ENCODE data around the gene ERVH48-1. TPM values are rescaled to one million over a fixed set of nuclear protein-coding genes. Genes with fewer than 3 reads are reported as not detected.
A peak's percentile ranks its signal among the peaks of the same experiment; 100 is the strongest.

The ERVH48-1 gene
- total and polyA plus RNA-seq, 2 of the 8 experiments (the other 6 are each of a cell fraction or from before 2014, with no cell fraction given) = 4.2 to 17.7 TPM

DNA sequence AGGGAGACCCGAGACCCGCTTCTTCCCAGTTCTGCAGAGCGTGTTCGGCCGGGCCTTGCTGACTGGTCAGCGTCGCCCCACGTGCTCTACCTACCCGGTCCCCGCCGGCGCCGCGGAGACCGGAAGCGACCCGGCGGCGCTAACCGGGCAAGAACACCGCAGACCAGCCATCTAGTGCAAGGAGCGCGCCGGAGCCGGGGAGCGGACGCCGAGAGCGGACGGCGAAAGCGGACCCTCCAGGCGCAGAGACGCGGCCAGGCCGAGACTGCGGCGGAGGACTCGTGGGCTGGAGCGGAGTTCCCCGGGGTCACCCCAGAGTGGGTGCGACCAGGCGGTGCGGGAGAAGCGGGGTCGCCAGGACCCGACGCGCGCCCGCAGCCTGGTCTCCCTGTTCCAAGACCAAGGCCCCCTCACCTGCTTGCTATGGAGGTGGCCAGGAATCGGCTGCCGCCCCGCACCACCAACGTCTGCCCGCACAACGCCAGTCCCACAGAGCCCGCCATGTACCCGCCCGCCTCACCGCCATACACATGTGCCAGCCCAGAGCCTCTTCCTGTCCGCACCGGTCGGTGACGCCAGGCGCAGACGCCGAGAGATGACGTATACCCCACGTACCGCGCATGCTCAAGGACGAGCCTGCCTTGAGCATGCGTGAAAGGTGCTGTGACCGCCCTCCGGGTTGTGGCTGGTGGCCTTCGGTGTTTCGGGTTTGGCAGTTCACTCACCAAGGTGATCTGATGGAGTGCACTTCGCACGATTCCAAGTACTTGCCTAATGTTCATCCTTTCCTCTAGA is 46.2 kb downstream of the ERVH48-1 start, which contains the start of gene WDR4 (continued):
- peak; percentile 100 for TF ChIP-seq CREB1 (IDR thresholded peaks at IDR 0.05)
- TF ChIP-seq EGR1 (IDR thresholded peaks at IDR 0.05; ENCODE audit: borderline replicate concordance, low read depth, low read length) = no peak
- peak; percentile 72 for TF ChIP-seq SAP30 (IDR thresholded peaks at IDR 0.05; ENCODE audit: insufficient read depth, insufficient replicate concordance, low read length)
- no peak for TF ChIP-seq TCF12 (IDR thresholded peaks at IDR 0.05; ENCODE audit: low read depth, low read length)
- TF ChIP-seq TBP (IDR thresholded peaks at IDR 0.05; ENCODE audit: low read depth, low read length) = peak; percentile 97
- TF ChIP-seq SP2 (IDR thresholded peaks at IDR 0.05; ENCODE audit: low read length) = no peak
- no peak for TF ChIP-seq EZH2 (IDR thresholded peaks at IDR 0.05; ENCODE audit: low read depth, low read length, severe bottlenecking)
- peak; percentile 85 to 99 for TF ChIP-seq POLR2A (IDR thresholded peaks at IDR 0.05; ENCODE audit: control extremely low read depth in 1 of 2, low read depth in 2 of 2, low read length in 2 of 2)
- TF ChIP-seq, protein P1, sequence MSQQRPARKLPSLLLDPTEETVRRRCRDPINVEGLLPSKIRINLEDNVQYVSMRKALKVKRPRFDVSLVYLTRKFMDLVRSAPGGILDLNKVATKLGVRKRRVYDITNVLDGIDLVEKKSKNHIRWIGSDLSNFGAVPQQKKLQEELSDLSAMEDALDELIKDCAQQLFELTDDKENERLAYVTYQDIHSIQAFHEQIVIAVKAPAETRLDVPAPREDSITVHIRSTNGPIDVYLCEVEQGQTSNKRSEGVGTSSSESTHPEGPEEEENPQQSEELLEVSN (IDR thresholded peaks at IDR 0.05) = no peak; the same call in none of the 2 replicates
- TF ChIP-seq GTF2F1 (IDR thresholded peaks at IDR 0.05; ENCODE audit: borderline replicate concordance, low read depth, low read length) = no peak; the same call in none of the 2 replicates
- peak; percentile 60 for TF ChIP-seq BRCA1 (IDR thresholded peaks at IDR 0.05; ENCODE audit: low read depth, low read length)
- peak; percentile 92 to 99 for TF ChIP-seq SIN3A (conservative IDR thresholded peaks at IDR 0.05 in 1 of 2, IDR thresholded peaks at IDR 0.05 in 1 of 2; ENCODE audit: low read depth in 1 of 2, low read length in 2 of 2)
- peak; percentile 60 for TF ChIP-seq ASH2L (IDR thresholded peaks at IDR 0.05; ENCODE audit: low read length)
- TF ChIP-seq, protein P2, sequence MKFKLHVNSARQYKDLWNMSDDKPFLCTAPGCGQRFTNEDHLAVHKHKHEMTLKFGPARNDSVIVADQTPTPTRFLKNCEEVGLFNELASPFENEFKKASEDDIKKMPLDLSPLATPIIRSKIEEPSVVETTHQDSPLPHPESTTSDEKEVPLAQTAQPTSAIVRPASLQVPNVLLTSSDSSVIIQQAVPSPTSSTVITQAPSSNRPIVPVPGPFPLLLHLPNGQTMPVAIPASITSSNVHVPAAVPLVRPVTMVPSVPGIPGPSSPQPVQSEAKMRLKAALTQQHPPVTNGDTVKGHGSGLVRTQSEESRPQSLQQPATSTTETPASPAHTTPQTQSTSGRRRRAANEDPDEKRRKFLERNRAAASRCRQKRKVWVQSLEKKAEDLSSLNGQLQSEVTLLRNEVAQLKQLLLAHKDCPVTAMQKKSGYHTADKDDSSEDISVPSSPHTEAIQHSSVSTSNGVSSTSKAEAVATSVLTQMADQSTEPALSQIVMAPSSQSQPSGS (IDR thresholded peaks at IDR 0.05; ENCODE audit: low read length) = peak; percentile 85; the same call in 1 of the 2 replicates
- TF ChIP-seq SRF (IDR thresholded peaks at IDR 0.05; ENCODE audit: low read depth, low read length) = peak; percentile 76
- peak; percentile 74; the same call in 1 of the 2 replicates for TF ChIP-seq YY1 (IDR thresholded peaks at IDR 0.05; ENCODE audit: low read depth, low read length)
- TF ChIP-seq SP4 (IDR thresholded peaks at IDR 0.05; ENCODE audit: low read length) = peak; percentile 50; the same call in 1 of the 2 replicates
- TF ChIP-seq, protein P3, sequence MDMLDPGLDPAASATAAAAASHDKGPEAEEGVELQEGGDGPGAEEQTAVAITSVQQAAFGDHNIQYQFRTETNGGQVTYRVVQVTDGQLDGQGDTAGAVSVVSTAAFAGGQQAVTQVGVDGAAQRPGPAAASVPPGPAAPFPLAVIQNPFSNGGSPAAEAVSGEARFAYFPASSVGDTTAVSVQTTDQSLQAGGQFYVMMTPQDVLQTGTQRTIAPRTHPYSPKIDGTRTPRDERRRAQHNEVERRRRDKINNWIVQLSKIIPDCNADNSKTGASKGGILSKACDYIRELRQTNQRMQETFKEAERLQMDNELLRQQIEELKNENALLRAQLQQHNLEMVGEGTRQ (IDR thresholded peaks at IDR 0.05; ENCODE audit: low read length) = peak; percentile 90
- TF ChIP-seq KDM5A (IDR thresholded peaks at IDR 0.05; ENCODE audit: low read length) = peak; percentile 87
- no peak for TF ChIP-seq CBX5 (IDR thresholded peaks at IDR 0.05; ENCODE audit: low read depth, low read length)
- no peak for TF ChIP-seq CBX8 (IDR thresholded peaks at IDR 0.05; ENCODE audit: borderline replicate concordance, low read depth, low read length)
- TF ChIP-seq MAFK (IDR thresholded peaks at IDR 0.05; ENCODE audit: low read depth, low read length) = no peak
